ENCODE measurements around the gene PPP1R13B.

Gene PPP1R13B

DNA sequence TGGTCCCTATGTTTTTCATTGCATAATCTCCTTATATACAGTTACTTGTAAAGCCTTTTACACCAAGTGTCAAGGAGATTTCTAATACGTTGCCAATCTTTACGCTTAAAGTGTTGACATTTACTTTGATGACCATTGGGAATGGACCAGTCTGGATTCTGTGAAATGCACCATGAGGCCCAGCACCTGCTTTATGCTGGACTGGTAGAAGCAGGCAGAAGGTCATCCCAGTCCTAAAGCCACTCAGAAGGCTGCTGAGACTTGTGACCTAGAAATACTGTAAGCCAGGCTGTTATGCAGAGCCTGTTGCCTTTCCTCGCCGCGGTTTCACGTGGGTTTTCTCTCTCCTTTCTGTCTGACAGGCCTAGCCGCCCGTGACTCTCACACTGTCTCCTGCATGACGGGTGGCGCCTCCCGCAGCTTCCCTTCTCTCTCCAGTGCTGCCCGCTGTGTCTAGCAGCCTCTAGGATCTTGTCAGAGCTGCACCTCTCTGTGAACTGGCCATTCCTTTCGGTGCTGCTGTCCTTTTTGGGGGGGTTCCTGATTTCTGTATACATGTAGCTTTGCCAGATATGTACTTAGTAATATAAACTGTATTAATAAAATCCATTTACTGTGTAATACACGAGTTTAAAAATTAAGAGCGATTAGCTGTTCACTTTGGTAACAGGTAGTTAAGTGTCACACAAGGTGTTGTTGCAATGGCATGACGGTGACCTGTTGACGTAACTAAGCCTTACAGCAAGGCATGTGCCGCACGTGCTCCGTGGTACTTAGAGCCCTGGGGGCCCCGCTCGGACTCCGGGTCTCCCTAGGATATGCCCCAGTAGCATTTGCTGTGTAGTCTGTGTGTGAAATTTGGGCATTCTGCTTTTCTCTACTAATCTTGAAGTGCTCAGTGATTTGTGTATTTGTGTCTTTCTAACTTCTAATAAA is 161.8 kb downstream of the PPP1R13B start:
- Histone ChIP-seq H3K36me3 (peaks cover 84 to 100% (median 98%) of the 10 kb centered on the region in 11 experiments), H4K20me1 (peaks cover 30 to 98% (median 69%) of the 10 kb centered on the region in 11 experiments; a peak in 20 of 22 replicates), H3K9ac (no peak overlapping the region), H3K27me3 (no peaks in the 10 kb centered on the region), H3K4me2 (no peak overlapping the region), H3K9me3 (replicated peaks in 1 of 11) (no peaks in the 10 kb centered on the region), H3K4me1 (peaks cover 4 to 29% (median 17%) of the 10 kb centered on the region in 10 experiments; a peak in 18 of 20 replicates), H3K27ac (no peak overlapping the region), H3K4me3 (no peak overlapping the region)
- TF ChIP-seq Cebpa-rat (IDR thresholded peaks at IDR 0.05), result no peak

DNA sequence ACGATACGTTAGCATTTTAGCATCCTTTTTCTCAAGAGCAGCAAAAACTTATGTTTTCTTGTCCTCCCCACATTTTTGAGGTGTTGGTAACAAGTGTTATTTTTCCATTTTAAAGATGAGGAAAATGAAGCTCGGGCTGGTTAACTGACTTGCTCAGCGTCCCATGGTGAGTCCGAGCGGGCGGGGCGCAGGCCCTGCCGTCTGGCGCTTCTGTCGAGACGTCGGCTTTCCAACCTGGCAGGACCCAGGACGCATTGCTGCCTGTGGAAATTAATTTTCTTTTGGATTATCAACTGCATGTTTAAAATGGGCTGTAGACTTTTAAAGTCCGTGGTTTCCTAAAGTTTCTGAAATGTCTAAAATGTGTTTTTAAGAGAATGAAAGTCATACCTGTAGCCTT is 162.5 kb downstream of the PPP1R13B start:
- no peaks in the 10 kb centered on the region for H3K9me3 ChIP-seq (replicated peaks in 1 of 11)
- no peak overlapping the region for H3K4me2 ChIP-seq
- TF ChIP-seq Cebpa-rat (IDR thresholded peaks at IDR 0.05), result no peak
- peaks cover 88 to 100% (median 98%) of the 10 kb centered on the region in 11 experiments for H3K36me3 ChIP-seq
- H3K4me1 ChIP-seq, result peaks cover under 1 to 24% (median 11%) of the 10 kb centered on the region in 10 experiments; a peak in 19 of 20 replicates
- no peak overlapping the region for H3K4me3 ChIP-seq
- no peaks in the 10 kb centered on the region for H3K27me3 ChIP-seq
- H4K20me1 ChIP-seq, result peaks cover 24 to 98% (median 64%) of the 10 kb centered on the region in 11 experiments; a peak in 20 of 22 replicates
- no peak overlapping the region for H3K27ac ChIP-seq
- H3K9ac ChIP-seq, result no peak overlapping the region

DNA sequence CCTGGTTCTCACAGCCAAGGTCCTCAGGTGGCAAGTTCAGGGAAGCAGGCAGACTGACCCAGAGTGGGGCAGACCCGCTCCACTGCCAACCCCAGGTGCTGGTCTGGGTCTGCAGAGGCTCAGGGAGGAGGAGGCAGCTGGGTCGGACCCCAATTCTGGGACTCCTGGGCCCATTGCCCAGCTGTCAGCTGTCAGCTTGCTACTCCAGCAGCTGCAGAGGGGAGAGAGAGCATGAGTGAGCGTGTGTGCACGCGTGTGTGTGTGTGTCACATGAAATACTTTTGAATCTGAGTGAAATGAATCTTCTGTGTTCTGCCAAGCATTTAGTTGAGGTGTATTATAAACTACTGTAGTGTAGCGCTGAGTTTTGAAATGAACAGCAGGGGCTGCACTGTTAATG is 162.9 kb downstream of the PPP1R13B start:
- Histone ChIP-seq H3K4me1 (peaks cover 4 to 21% (median 7%) of the 10 kb centered on the region in 10 experiments; a peak in 16 of 20 replicates), H3K27me3 (no peaks in the 10 kb centered on the region), H3K4me2 (no peak overlapping the region), H3K9ac (no peak overlapping the region), H4K20me1 (peaks cover 20 to 98% (median 60%) of the 10 kb centered on the region in 11 experiments; a peak in 20 of 22 replicates), H3K36me3 (peaks cover 92 to 100% (median 99%) of the 10 kb centered on the region in 11 experiments), H3K9me3 (replicated peaks in 1 of 11) (no peaks in the 10 kb centered on the region), H3K27ac (no peak overlapping the region), H3K4me3 (no peak overlapping the region)
- no peak for TF ChIP-seq Cebpa-rat (IDR thresholded peaks at IDR 0.05)
